NAMALWA (cell line): Measurements from ENCODE around the gene C10orf90.

Source experiments
- DNase-seq: peaks from one replicate; pipeline ENCODE4 v3.0.0-alpha.2; 2015; ENCODE audit warnings: low spot score

Gene C10orf90

GRCh38 chr10:126673565-126673964 lies 3.1 kb upstream of the C10orf90 start:
- DNase-seq, result no peak

- DNase-seq, result no peak
Measured at GRCh38 chr10:126671402-126671975, 996 bp upstream of the C10orf90 start.

- no peak for DNase-seq
Measured at GRCh38 chr10:126670895-126671261, 385 bp upstream of the C10orf90 start.

- no peak for DNase-seq
Measured at GRCh38 chr10:126669168-126669567, 1.3 kb downstream of the C10orf90 start.

GRCh38 chr10:126668505-126668904 lies 2.0 kb downstream of the C10orf90 start:
- no peak for DNase-seq

- no peak for DNase-seq
Measured at GRCh38 chr10:126667568-126667967, 2.9 kb downstream of the C10orf90 start.

GRCh38 chr10:126665207-126665606 lies 5.3 kb downstream of the C10orf90 start:
- no peak for DNase-seq

GRCh38 chr10:126663880-126664279 lies 6.6 kb downstream of the C10orf90 start:
- no peak for DNase-seq

- no peak for DNase-seq
Measured at GRCh38 chr10:126663328-126663727, 7.2 kb downstream of the C10orf90 start.

- no peak for DNase-seq
Measured at GRCh38 chr10:126661841-126662515, 8.5 kb downstream of the C10orf90 start.

GRCh38 chr10:126661356-126661755 lies 9.1 kb downstream of the C10orf90 start:
- DNase-seq, result no peak

GRCh38 chr10:126659750-126660149 lies 10.7 kb downstream of the C10orf90 start:
- no peak for DNase-seq

- DNase-seq, result no peak
Measured at GRCh38 chr10:126658928-126659327, 11.6 kb downstream of the C10orf90 start.

GRCh38 chr10:126654579-126654978 lies 15.9 kb downstream of the C10orf90 start:
- no peak for DNase-seq

GRCh38 chr10:126651467-126651866 lies 19.0 kb downstream of the C10orf90 start:
- DNase-seq, result no peak

GRCh38 chr10:126650161-126650560 lies 20.3 kb downstream of the C10orf90 start:
- DNase-seq, result no peak

GRCh38 chr10:126647116-126647515 lies 23.4 kb downstream of the C10orf90 start:
- DNase-seq, result no peak

GRCh38 chr10:126646110-126646509 lies 24.4 kb downstream of the C10orf90 start:
- no peak for DNase-seq

- no peak for DNase-seq
Measured at GRCh38 chr10:126640401-126640800, 30.1 kb downstream of the C10orf90 start.

GRCh38 chr10:126639084-126639483 lies 31.4 kb downstream of the C10orf90 start:
- DNase-seq, result no peak

- no peak for DNase-seq
Measured at GRCh38 chr10:126638542-126638941, 32.0 kb downstream of the C10orf90 start.

- DNase-seq, result no peak
Measured at GRCh38 chr10:126637501-126637900, 33.0 kb downstream of the C10orf90 start.

- no peak for DNase-seq
Measured at GRCh38 chr10:126634911-126635310, 35.6 kb downstream of the C10orf90 start.

GRCh38 chr10:126634347-126634746 lies 36.1 kb downstream of the C10orf90 start:
- no peak for DNase-seq
